Stomach smooth muscle (tissue), 2 donors: Measurements from ENCODE around the gene FNDC3B.

Source experiments
- H3K27ac ChIP-seq: one replicate; pipeline ENCODE4 v1.7.0; 2013; ENCODE audit warnings: mild to moderate bottlenecking, low read length, inconsistent platforms
- H3K27me3 ChIP-seq, 2 donors: one replicate each; pipeline ENCODE4 v1.7.0; 2013; ENCODE audit warnings: low read length in 2 of 2; ENCODE audit not compliant: insufficient read depth in 2 of 2, control insufficient read depth in 1 of 2
- H3K36me3 ChIP-seq, 2 donors: one replicate each; pipeline ENCODE4 v1.7.0; 2013; ENCODE audit warnings: low read length in 2 of 2; ENCODE audit not compliant: control insufficient read depth in 2 of 2, insufficient read depth in 2 of 2
- H3K4me1 ChIP-seq: one replicate; pipeline ENCODE4 v1.7.0; 2013; ENCODE audit warnings: low read length; ENCODE audit not compliant: control insufficient read depth, insufficient read depth
- H3K4me3 ChIP-seq, 2 donors: one replicate each; pipeline ENCODE4 v1.7.0; 2013; ENCODE audit warnings: low read length in 2 of 2
- H3K9ac ChIP-seq, 2 donors: one replicate each; pipeline ENCODE4 v1.7.0; 2013; ENCODE audit warnings: low read length in 2 of 2, mild to moderate bottlenecking in 1 of 2
- H3K9me3 ChIP-seq, 2 donors: one replicate each; pipeline ENCODE4 v1.7.0; 2013; ENCODE audit warnings: low read length in 2 of 2; ENCODE audit not compliant: control insufficient read depth in 2 of 2
- donor health status: healthy.
- donor health status: Pancreatic carcinoma.

FNDC3B gene

DNA sequence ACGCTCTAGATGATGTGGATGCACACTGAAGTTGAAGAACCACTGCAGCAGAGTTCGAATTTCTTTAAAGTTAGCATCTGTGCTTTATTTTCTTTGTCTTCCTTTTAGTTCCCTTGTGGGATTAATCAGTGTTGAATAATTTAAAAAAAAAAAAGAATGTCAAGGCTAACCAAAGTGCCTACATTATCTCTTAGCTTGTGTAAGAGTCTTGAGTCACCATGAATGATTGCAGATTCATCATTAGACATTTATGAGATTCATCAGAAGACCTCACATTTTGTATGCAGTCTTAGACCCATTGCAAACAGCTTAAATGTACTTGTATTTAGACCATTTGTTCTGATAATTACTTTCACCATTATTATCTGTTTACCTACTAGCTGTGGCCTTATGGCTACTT, 182.2 kb downstream of the FNDC3B start:
- Histone ChIP-seq H3K4me3 (no peak overlapping the region), H3K27ac (no peak overlapping the region), H3K36me3 (no peaks in the 10 kb centered on the region), H3K9me3 (no peaks in the 10 kb centered on the region), H3K4me1 (peaks cover 5% of the 10 kb centered on the region), H3K27me3 (no peaks in the 10 kb centered on the region), H3K9ac (no peak overlapping the region)

- Histone ChIP-seq H3K9ac (no peak overlapping the region), H3K27me3 (no peaks in the 10 kb centered on the region), H3K4me1 (no peaks in the 10 kb centered on the region), H3K27ac (no peak overlapping the region), H3K4me3 (no peak overlapping the region), H3K9me3 (no peaks in the 10 kb centered on the region), H3K36me3 (peaks cover 0 to 3% of the 10 kb centered on the region in 2 donors)
Measured at GRCh38 chr3:172222478-172223071, 183.2 kb downstream of the FNDC3B start.

GRCh38 chr3:172223870-172224269, 184.5 kb downstream of the FNDC3B start:
- no peaks in the 10 kb centered on the region for H3K9me3 ChIP-seq
- no peak overlapping the region for H3K4me3 ChIP-seq
- no peak overlapping the region for H3K9ac ChIP-seq
- no peaks in the 10 kb centered on the region for H3K27me3 ChIP-seq
- H3K27ac ChIP-seq = no peak overlapping the region
- no peaks in the 10 kb centered on the region for H3K4me1 ChIP-seq
- peaks cover 0 to 3% of the 10 kb centered on the region in 2 donors for H3K36me3 ChIP-seq

- Histone ChIP-seq H3K4me3 (no peak overlapping the region), H3K27me3 (no peaks in the 10 kb centered on the region), H3K9ac (no peak overlapping the region), H3K36me3 (peaks cover 0 to 3% of the 10 kb centered on the region in 2 donors), H3K9me3 (no peaks in the 10 kb centered on the region), H3K4me1 (no peaks in the 10 kb centered on the region), H3K27ac (no peak overlapping the region)
Measured at GRCh38 chr3:172224560-172225214, 185.3 kb downstream of the FNDC3B start.

DNA sequence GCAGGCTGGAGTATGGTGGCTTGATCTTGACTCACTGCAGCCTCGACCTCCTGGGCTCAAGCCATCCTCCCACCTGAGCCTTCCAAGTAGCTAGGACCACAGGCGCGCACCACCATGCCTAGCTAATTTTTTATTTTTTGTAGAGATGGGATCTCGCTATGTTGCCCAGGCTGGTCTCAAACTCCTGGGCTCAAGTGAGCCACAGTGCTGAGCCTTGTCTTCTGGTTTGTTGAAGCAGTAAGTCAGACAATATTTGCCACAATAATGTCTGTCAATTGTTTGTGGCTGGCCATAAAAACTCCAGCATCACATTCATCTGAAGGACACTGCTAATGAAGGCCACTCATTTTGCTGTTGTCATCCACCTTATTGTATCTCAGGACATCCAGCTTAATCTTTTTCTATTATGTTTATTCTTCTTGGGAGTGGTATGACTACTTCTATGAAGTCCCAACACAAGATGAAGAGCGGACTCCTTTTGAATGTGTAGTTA, 185.9 kb downstream of the FNDC3B start:
- Histone ChIP-seq H3K4me1 (no peaks in the 10 kb centered on the region), H3K36me3 (peaks cover 0 to 3% of the 10 kb centered on the region in 2 donors), H3K9me3 (no peaks in the 10 kb centered on the region), H3K27me3 (no peaks in the 10 kb centered on the region), H3K27ac (no peak overlapping the region), H3K4me3 (no peak overlapping the region), H3K9ac (no peak overlapping the region)

DNA sequence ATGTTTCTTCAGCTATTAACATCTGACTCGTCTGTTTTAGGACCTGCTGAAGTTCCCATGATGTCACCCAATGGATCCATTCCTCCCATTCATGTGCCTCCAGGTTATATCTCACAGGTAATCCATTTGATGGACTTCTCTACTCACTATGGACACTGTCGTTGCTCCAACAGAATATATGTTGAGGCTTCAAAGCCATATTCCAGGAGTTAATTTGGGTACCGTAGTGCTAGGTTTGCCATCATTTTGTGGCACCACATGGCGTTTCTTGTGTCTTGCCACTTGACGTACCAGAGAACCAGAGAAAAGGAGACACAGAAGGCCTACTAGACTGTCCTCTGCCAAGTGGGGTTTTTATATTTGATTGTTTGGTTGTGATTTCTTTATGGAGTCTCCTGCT, 187.5 kb downstream of the FNDC3B start:
- no peaks in the 10 kb centered on the region for H3K4me1 ChIP-seq
- H3K36me3 ChIP-seq = peaks cover 0 to 3% of the 10 kb centered on the region in 2 donors
- no peak overlapping the region for H3K9ac ChIP-seq
- no peaks in the 10 kb centered on the region for H3K27me3 ChIP-seq
- H3K27ac ChIP-seq = no peak overlapping the region
- no peaks in the 10 kb centered on the region for H3K9me3 ChIP-seq
- H3K4me3 ChIP-seq = no peak overlapping the region

GRCh38 chr3:172227340-172228035, 188.1 kb downstream of the FNDC3B start:
- no peak overlapping the region for H3K9ac ChIP-seq
- H3K4me1 ChIP-seq = no peaks in the 10 kb centered on the region
- no peak overlapping the region for H3K27ac ChIP-seq

GRCh38 chr3:172228036-172228415, 188.6 kb downstream of the FNDC3B start:
- Histone ChIP-seq H3K9me3 (no peaks in the 10 kb centered on the region), H3K4me3 (no peak overlapping the region), H3K27me3 (no peaks in the 10 kb centered on the region), H3K27ac (no peak overlapping the region), H3K4me1 (no peaks in the 10 kb centered on the region), H3K36me3 (peaks cover 0 to 3% of the 10 kb centered on the region in 2 donors), H3K9ac (no peak overlapping the region)

More at GRCh38 chr3:172227340-172228035, 188.1 kb downstream of the FNDC3B start:
- H3K27me3 ChIP-seq = no peaks in the 10 kb centered on the region
- H3K36me3 ChIP-seq = peaks cover 0 to 3% of the 10 kb centered on the region in 2 donors
- H3K9me3 ChIP-seq = no peaks in the 10 kb centered on the region
- H3K4me3 ChIP-seq = no peak overlapping the region

GRCh38 chr3:172229462-172229861, 190.1 kb downstream of the FNDC3B start:
- no peaks in the 10 kb centered on the region for H3K4me1 ChIP-seq

GRCh38 chr3:172231318-172231901, 192.0 kb downstream of the FNDC3B start:
- Histone ChIP-seq H3K4me3 (no peak overlapping the region), H3K36me3 (peaks cover 0 to 3% of the 10 kb centered on the region in 2 donors), H3K9ac (no peak overlapping the region), H3K27ac (no peak overlapping the region), H3K4me1 (no peaks in the 10 kb centered on the region), H3K9me3 (no peaks in the 10 kb centered on the region), H3K27me3 (no peaks in the 10 kb centered on the region)

More at GRCh38 chr3:172229462-172229861, 190.1 kb downstream of the FNDC3B start:
- Histone ChIP-seq H3K27me3 (no peaks in the 10 kb centered on the region), H3K27ac (no peak overlapping the region), H3K4me3 (no peak overlapping the region), H3K9ac (no peak overlapping the region), H3K9me3 (no peaks in the 10 kb centered on the region), H3K36me3 (peaks cover 0 to 3% of the 10 kb centered on the region in 2 donors)
